ENCODE results near the gene P3H3.

P3H3 gene

GRCh38 chr12:6827982-6828780, at the start of gene P3H3:
Gene P3H3, plus strand, starts transcription at chr12:6828407. Its CDS starts 34 bp downstream, at chr12:6828441.
- in situ Hi-C loops (cut with HindIII; ENCODE audit: low sequenced_read_pairs) = no loop called here

DNA sequence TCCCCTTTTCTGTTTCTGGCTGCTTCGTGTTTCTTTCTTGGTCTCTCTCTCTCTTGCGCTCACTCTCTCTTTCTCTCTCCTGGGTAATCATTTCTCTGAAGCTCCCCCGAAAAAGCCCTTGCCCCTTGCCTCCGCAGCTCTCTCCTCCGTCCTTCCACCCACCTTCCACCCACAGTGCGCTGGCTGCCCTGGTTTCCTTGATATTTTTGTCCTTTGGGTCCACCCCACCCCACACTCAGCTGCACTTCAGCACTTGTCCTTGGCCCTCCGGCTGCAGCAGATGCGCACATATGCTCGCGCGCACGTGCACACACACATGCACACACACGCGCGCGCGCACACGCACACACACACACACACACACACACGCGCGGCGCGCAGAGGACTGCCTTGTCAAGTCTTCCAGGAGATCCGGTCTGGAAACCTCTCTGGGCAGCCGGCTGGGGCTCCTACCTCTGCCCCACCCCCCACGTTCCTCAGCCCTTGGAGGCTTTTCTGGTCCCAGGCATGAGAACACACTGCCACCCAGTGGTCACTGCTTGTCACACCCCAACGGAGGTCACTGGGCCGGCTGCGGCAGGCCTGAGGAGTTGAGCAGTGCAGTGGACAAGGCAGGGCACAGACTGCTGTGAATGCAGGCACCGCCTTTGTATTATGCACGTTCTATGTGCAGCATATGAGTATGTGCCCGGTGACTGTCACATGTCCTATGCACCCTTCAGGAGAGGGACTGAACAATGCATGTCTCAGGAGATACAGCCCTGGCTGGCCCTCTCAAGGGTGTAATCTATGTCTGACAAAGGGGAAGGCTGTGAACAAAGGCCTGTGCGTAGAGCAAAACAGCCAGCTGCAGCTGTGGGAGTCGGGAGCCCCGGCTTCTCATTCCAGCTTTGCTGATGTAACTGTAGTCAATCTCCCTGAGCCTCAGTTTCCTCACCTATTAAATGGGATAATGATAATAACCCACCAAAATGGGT, 49.3 kb upstream of the P3H3 start:
- in situ Hi-C loops (cut with HindIII; ENCODE audit: low sequenced_read_pairs) = no loop called here

- in situ Hi-C loops (cut with HindIII; ENCODE audit: low sequenced_read_pairs) = no loop called here
These were observed 48.3 kb upstream of the P3H3 start for GRCh38 chr12:6779708-6780432.

DNA sequence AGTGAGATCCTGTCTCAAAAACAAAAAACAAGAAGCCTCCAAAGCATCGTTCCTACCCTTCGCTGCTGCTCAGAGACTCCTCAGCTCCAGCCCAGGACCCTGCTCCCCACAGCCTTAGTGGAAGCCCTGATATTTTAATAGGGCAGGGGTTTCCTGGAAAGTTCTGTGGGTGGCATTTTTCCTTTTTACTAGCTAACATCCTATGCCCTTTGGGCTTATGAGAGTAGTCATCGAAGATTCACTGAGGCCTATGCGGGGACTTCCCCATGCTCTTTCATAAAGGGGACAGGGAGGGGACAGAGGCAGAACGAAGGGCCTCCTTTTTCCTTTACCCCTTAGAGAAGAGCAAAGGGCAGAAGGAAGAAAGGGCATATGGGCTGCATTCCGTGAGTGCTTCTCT, 47.6 kb upstream of the P3H3 start:
- in situ Hi-C loops (cut with HindIII; ENCODE audit: low sequenced_read_pairs) = no loop called here

GRCh38 chr12:6782119-6782518, 46.1 kb upstream of the P3H3 start:
- in situ Hi-C loops (cut with HindIII; ENCODE audit: low sequenced_read_pairs) = no loop called here

DNA sequence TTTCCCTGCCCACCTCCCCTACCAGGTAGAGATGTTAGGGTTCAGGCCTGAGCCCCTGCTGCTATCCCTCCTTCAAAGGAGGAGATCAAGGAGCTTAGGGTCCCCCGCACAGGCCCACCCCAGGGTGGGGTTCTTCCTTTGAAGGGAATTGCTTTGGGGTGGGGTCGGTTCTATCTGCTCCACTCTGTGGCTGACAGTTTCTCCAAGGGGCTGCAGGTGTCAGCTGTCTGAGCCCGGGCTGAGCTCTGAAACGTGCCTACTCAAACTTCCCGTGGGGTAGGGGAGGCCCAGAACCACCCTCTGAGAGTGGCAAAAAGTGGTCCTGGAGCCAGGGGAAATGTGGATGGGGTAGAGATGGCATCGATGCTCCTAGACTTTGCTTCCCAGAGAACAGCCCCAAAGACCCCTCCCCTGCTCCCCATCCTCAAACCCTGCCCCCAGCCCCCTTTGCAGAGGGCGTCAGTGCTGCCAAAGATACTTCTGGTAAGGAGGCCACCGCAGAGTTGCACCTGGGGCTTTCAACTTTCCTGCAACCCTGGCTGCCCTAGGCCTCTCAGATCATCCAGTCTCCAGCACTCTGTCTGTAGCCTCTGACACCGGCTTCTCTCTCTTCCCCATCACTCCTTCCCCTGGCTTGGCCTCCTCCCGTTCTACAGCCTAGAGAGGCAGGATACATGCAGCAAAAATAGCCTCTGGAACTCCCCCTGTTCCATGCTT, 45.2 kb upstream of the P3H3 start:
- in situ Hi-C loops (cut with HindIII; ENCODE audit: low sequenced_read_pairs) = no loop called here

GRCh38 chr12:6783828-6784227, 44.4 kb upstream of the P3H3 start:
- in situ Hi-C loops (cut with HindIII; ENCODE audit: low sequenced_read_pairs) = no loop called here

DNA sequence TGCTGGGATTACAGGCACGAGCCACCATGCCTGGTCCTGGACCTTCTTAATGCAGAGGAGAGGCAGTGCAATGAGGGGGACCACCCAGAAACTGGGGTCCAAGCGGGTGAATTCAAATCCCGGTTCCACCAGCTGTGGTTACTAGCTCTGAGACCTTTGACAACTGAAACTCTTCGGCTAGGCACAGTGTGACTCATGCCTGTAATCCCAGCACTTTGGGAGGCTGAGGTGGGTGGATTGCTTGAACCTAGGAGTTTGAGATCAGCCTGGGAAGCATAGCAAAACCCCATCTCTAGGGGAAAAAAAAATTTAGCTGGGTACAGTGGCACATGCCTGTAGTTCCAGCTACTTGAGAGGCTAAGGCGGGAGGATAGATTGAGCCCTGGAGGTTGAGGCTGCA, 43.9 kb upstream of the P3H3 start:
- in situ Hi-C loops (cut with HindIII; ENCODE audit: low sequenced_read_pairs) = no loop called here

DNA sequence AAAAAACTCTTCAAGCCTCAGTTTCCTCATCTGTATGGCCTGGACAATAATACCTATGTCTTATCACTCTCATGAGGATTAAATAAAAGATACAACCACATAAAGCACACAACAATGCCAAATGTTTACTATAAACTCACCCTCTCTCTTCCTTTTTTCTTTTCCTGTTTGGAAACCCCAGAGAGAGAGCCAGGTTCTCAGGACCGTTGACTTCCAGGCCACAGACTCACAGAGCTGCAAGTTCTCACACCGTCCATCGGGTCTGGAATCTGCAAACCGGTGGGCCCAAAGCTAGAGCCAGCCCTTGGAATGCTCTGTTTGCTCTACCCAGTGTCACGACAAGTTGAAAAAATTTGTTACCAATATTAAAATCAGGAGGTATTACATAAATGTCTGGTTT, 43.4 kb upstream of the P3H3 start:
- in situ Hi-C loops (cut with HindIII; ENCODE audit: low sequenced_read_pairs) = no loop called here

DNA sequence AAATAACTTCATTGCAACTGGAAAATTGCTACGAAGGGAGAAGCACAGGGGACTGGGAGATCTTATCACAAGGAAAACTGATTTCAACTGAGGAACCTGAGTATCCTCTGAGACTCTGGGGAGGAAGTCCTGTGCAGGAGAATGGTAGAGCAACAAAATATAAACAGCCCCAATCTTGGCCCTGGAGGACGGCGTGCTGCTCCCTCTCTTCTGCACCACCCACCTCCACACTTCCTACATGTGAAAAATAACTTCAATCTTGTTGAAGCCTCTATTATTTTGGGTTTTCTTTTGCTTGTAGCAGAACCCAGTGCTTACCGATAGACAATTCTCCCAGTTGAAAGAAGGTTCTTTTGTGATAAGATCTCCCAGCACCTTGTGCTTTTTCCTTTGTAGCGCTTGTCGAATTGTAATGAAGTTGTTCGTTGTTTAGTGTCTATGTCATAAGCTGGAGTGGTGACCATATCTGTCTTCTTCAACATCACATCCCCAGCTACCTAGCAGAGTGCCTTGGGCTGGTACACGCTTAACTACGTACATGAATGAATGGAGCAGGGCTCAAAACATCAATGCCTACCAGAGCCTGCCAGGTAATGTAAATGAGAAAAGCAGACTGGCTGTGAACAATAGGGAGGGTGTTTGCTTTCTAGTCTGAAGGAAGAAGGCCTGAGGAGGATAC, 41.7 kb upstream of the P3H3 start:
- in situ Hi-C loops (cut with HindIII; ENCODE audit: low sequenced_read_pairs) = no loop called here

GRCh38 chr12:6787309-6787708, 40.9 kb upstream of the P3H3 start:
- in situ Hi-C loops (cut with HindIII; ENCODE audit: low sequenced_read_pairs) = no loop called here

DNA sequence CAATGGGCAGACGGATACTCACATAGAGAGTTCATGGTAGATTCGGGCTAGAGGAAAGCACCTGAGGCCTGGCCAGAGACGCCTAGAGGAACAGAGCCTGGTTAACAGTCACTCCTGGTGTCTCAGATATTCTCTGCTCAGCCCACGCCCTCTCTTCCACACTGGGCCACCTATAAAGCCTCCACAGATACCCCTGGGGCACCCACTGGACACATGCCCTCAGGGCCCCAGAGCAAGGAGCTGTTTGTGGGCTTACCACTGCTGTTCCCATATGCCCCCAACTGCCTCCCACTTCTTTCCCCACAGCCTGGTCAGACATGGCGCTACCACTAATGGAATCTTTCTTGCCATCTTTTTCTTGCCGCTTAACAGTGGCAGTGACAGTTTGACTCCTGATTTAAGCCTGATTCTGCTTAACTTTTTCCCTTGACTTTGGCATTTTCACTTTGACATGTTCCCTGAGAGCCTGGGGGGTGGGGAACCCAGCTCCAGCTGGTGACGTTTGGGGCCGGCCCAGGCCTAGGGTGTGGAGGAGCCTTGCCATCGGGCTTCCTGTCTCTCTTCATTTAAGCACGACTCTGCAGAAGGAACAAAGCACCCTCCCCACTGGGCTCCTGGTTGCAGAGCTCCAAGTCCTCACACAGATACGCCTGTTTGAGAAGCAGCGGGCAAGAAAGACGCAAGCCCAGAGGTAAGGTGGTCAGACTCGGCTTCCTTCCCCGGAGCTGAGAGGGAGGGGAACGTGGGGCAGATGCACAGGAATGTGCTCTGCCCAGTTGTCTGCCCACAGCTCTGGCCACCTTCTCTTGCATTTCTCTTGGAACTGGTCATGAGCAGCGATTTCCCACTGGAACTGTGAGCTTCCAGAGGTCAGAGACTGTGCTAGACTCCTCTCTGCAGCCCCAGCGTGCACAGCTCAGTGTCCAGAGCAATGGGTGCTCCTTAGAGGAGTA, 39.0 kb upstream of the P3H3 start, which contains the start of gene CD4:
Gene CD4, plus strand, starts transcription at position 557 of the 953 bp plus-strand sequence. CDS start 10,611 bp downstream, outside the sequence.
- in situ Hi-C loops (cut with HindIII; ENCODE audit: low sequenced_read_pairs) = no loop called here

GRCh38 chr12:6790496-6791150, 37.6 kb upstream of the P3H3 start:
- in situ Hi-C loops (cut with HindIII; ENCODE audit: low sequenced_read_pairs) = no loop called here

DNA sequence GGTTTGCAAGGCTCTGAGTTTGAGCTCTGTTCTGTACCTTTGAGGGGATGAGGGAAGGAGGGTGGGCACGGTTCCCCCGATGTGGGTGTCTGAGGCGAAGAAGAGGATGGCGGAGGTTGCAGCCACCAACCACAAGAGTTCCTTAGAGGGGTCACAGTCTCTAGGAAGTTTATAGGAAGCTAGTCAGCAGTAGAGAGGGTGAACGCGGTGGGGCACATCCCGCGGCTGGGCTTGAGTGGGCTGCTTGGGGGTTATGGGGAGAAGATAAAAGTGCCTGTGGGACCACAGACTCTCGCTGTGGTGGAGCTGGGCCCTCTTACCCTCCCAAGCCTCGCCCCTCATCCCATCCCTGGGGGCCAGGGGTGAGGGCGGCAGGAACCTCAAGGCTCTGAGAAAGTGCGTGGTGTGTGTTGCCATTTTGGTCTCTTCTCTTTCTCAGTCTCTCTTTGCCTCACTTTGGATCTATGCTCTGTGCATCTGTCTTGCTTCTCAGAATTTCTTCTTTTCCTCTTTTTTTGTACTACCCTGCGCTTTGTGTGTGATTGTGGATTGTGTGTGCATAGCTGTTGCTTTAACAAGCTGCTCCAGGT, 36.2 kb upstream of the P3H3 start:
- in situ Hi-C loops (cut with HindIII; ENCODE audit: low sequenced_read_pairs) = no loop called here

GRCh38 chr12:6792522-6793201, 35.5 kb upstream of the P3H3 start:
- in situ Hi-C loops (cut with HindIII; ENCODE audit: low sequenced_read_pairs) = no loop called here

DNA sequence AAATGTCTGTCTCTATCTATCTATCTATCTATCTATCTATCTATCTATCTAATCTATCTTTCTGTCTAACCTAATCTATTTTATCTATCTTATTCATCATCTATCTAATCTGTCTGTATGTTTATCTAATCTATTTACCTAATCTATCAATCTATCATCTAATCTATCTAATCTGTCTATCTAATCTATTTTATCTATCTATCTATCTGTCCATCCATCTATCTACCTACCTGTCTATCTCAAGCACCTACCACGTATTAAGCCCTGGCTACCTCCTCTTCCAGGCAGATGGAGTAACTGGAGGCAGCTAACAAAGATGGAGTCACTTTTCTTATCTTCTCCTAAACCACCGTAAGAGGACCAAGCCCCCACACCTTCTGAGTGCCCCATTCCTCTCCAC, 33.1 kb upstream of the P3H3 start:
- in situ Hi-C loops (cut with HindIII; ENCODE audit: low sequenced_read_pairs) = no loop called here

GRCh38 chr12:6796576-6796975, 31.6 kb upstream of the P3H3 start:
- in situ Hi-C loops (cut with HindIII; ENCODE audit: low sequenced_read_pairs) = no loop called here

All from DLD1 (cell line).